HG03280 (cell line): ENCODE results near the gene SBSN.
"Not testable (repeated sequence)": the region's sequence is repeated elsewhere in the genome, so short reads cannot be mapped to it uniquely, and the experiment has no call there.

ENCODE experiments used
- ATAC-seq: cut with Tn5 transposase; IDR thresholded peaks from one replicate; pipeline ENCODE4 v1.9.1; 2021; ENCODE audit warnings: mild to moderate bottlenecking, moderate library complexity; ENCODE audit not compliant: unreplicated experiment

SBSN gene

GRCh38 chr19:35478794-35479677 lies 49.1 kb downstream of the SBSN start:
- ATAC-seq = no peak

- no peak for ATAC-seq
Observed at GRCh38 chr19:35476149-35476548, 52.0 kb downstream of the SBSN start.

- not testable (repeated sequence) for ATAC-seq
Observed at GRCh38 chr19:35474594-35474993, 53.5 kb downstream of the SBSN start.

- ATAC-seq = no peak
Observed at GRCh38 chr19:35474104-35474503, 54.0 kb downstream of the SBSN start.
